ENCODE measurements around the gene GET3. TPM values are rescaled to one million over a fixed set of nuclear protein-coding genes. Genes with fewer than 3 reads are reported as not detected.

The GET3 gene
- total RNA-seq, 1 experiment from 2014 or later: 110 TPM

GRCh38 chr19:12769689-12770088 lies 32.4 kb downstream of the GET3 start (continued):
- TF ChIP-seq, protein P1, sequence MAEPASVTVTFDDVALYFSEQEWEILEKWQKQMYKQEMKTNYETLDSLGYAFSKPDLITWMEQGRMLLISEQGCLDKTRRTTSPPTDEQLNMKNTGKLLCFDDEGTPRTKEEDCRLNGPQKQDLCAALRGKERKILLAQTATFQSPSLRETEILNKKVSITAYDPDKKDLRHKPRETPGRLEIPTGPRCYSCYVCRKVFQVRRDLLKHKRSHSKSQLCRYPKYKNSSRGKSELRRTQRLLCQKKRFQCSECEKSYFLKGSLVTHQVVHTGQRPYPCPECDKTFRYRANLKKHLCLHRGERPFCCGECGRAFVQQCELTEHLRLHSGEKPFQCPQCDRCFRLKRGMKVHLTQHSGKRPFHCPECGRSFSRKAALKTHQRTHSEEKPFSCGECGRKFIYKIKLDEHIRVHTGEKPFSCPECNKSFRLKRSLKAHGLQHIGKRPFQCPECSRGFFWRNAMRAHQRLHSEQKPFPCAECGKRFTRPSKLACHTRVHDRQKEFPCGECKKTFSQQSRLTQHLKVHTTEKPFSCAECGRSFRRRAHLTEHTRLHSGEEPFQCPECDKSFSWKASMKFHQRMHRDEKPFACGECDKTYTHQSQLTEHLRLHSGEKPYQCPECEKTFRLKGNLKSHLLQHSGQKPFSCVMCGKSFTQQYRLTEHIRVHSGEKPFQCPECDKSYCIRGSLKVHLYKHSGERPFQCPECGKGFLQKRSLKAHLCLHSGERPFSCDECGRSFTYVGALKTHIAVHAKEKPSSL (CRISPR knock-in tag; conservative IDR thresholded peaks at IDR 0.05): no peak
- TF ChIP-seq, protein P2, sequence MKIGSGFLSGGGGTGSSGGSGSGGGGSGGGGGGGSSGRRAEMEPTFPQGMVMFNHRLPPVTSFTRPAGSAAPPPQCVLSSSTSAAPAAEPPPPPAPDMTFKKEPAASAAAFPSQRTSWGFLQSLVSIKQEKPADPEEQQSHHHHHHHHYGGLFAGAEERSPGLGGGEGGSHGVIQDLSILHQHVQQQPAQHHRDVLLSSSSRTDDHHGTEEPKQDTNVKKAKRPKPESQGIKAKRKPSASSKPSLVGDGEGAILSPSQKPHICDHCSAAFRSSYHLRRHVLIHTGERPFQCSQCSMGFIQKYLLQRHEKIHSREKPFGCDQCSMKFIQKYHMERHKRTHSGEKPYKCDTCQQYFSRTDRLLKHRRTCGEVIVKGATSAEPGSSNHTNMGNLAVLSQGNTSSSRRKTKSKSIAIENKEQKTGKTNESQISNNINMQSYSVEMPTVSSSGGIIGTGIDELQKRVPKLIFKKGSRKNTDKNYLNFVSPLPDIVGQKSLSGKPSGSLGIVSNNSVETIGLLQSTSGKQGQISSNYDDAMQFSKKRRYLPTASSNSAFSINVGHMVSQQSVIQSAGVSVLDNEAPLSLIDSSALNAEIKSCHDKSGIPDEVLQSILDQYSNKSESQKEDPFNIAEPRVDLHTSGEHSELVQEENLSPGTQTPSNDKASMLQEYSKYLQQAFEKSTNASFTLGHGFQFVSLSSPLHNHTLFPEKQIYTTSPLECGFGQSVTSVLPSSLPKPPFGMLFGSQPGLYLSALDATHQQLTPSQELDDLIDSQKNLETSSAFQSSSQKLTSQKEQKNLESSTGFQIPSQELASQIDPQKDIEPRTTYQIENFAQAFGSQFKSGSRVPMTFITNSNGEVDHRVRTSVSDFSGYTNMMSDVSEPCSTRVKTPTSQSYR (CRISPR knock-in tag; IDR thresholded peaks at IDR 0.05): no peak
- TF ChIP-seq TEAD1 (CRISPR knock-in tag; IDR thresholded peaks at IDR 0.05) (peak; percentile 88), CDX4 (CRISPR knock-in tag; IDR thresholded peaks at IDR 0.05; ENCODE audit: borderline replicate concordance) (no peak), FOXK1 (CRISPR knock-in tag; IDR thresholded peaks at IDR 0.05) (peak; percentile 80; the same call in 1 of the 2 replicates), TEAD4 (CRISPR knock-in tag; IDR thresholded peaks at IDR 0.05) (no peak), MXD4 (CRISPR knock-in tag; IDR thresholded peaks at IDR 0.05; ENCODE audit: borderline replicate concordance) (no peak), NFE2L1 (CRISPR knock-in tag; IDR thresholded peaks at IDR 0.05) (no peak), RORB (CRISPR knock-in tag; IDR thresholded peaks at IDR 0.05) (no peak), ETV6 (CRISPR knock-in tag; IDR thresholded peaks at IDR 0.05) (peak; percentile 85), FOXP4 (CRISPR knock-in tag; IDR thresholded peaks at IDR 0.05) (peak; percentile 91), ATF6 (CRISPR knock-in tag; IDR thresholded peaks at IDR 0.05) (no peak), ZNF317 (CRISPR knock-in tag; IDR thresholded peaks at IDR 0.05; ENCODE audit: borderline replicate concordance, low read depth) (no peak), ZNF232 (CRISPR knock-in tag; IDR thresholded peaks at IDR 0.05) (peak; percentile 56; the same call in 1 of the 2 replicates), MAX (CRISPR knock-in tag; IDR thresholded peaks at IDR 0.05) (peak; percentile 93), GRHL2 (CRISPR knock-in tag; IDR thresholded peaks at IDR 0.05; ENCODE audit: insufficient replicate concordance, severe bottlenecking) (no peak), NR3C1 (CRISPR knock-in tag; conservative IDR thresholded peaks at IDR 0.05; ENCODE audit: low read depth) (no peak), NFATC4 (CRISPR knock-in tag; IDR thresholded peaks at IDR 0.05) (no peak)
- TF ChIP-seq, protein P3, sequence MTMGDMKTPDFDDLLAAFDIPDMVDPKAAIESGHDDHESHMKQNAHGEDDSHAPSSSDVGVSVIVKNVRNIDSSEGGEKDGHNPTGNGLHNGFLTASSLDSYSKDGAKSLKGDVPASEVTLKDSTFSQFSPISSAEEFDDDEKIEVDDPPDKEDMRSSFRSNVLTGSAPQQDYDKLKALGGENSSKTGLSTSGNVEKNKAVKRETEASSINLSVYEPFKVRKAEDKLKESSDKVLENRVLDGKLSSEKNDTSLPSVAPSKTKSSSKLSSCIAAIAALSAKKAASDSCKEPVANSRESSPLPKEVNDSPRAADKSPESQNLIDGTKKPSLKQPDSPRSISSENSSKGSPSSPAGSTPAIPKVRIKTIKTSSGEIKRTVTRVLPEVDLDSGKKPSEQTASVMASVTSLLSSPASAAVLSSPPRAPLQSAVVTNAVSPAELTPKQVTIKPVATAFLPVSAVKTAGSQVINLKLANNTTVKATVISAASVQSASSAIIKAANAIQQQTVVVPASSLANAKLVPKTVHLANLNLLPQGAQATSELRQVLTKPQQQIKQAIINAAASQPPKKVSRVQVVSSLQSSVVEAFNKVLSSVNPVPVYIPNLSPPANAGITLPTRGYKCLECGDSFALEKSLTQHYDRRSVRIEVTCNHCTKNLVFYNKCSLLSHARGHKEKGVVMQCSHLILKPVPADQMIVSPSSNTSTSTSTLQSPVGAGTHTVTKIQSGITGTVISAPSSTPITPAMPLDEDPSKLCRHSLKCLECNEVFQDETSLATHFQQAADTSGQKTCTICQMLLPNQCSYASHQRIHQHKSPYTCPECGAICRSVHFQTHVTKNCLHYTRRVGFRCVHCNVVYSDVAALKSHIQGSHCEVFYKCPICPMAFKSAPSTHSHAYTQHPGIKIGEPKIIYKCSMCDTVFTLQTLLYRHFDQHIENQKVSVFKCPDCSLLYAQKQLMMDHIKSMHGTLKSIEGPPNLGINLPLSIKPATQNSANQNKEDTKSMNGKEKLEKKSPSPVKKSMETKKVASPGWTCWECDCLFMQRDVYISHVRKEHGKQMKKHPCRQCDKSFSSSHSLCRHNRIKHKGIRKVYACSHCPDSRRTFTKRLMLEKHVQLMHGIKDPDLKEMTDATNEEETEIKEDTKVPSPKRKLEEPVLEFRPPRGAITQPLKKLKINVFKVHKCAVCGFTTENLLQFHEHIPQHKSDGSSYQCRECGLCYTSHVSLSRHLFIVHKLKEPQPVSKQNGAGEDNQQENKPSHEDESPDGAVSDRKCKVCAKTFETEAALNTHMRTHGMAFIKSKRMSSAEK (CRISPR knock-in tag; IDR thresholded peaks at IDR 0.05; ENCODE audit: borderline replicate concordance): no peak
- TF ChIP-seq, protein P4, sequence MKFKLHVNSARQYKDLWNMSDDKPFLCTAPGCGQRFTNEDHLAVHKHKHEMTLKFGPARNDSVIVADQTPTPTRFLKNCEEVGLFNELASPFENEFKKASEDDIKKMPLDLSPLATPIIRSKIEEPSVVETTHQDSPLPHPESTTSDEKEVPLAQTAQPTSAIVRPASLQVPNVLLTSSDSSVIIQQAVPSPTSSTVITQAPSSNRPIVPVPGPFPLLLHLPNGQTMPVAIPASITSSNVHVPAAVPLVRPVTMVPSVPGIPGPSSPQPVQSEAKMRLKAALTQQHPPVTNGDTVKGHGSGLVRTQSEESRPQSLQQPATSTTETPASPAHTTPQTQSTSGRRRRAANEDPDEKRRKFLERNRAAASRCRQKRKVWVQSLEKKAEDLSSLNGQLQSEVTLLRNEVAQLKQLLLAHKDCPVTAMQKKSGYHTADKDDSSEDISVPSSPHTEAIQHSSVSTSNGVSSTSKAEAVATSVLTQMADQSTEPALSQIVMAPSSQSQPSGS (CRISPR knock-in tag; IDR thresholded peaks at IDR 0.05; ENCODE audit: borderline replicate concordance, low read depth): no peak
- TF ChIP-seq, protein P5, sequence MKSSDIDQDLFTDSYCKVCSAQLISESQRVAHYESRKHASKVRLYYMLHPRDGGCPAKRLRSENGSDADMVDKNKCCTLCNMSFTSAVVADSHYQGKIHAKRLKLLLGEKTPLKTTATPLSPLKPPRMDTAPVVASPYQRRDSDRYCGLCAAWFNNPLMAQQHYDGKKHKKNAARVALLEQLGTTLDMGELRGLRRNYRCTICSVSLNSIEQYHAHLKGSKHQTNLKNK (CRISPR knock-in tag; IDR thresholded peaks at IDR 0.05): no peak
